ENCODE data around the gene PRR16.

GRCh38 chr5:120644516-120644915, 180.4 kb downstream of the PRR16 start:
- no peak for TF ChIP-seq CTCF (IDR thresholded peaks at IDR 0.05; ENCODE audit: insufficient read depth, low read length, poor library complexity, severe bottlenecking)
- no peak for TF ChIP-seq EZH2phosphoT487 (conservative IDR thresholded peaks at IDR 0.05; ENCODE audit: low read length)
